ENCODE results near the gene CDK19. TPM values are rescaled to one million over a fixed set of nuclear protein-coding genes. Genes with fewer than 3 reads are reported as not detected.

CDK19 gene
- total RNA-seq, 1 experiment from 2014 or later, result 11.7 TPM

- ChIA-PET CTCF (no interaction called here), POLR2A (no interaction called here)
- no peaks in the 10 kb centered on the region for H3K27me3 Mint-ChIP-seq (ENCODE audit: low read depth)
- DNase-seq (ENCODE audit: low spot score) (no peak), ATAC-seq (no peak)
- no peak overlapping the region for H3K4me3 Mint-ChIP-seq
- no peaks in the 10 kb centered on the region for H3K36me3 Mint-ChIP-seq
- peak overlapping the region; percentile 21; the same call in 1 of the 2 replicates for H3K27ac Mint-ChIP-seq
- H3K4me1 Mint-ChIP-seq, result peaks cover 19% of the 10 kb centered on the region
- TF ChIP-seq ELF4 (CRISPR knock-in tag; IDR thresholded peaks at IDR 0.05; ENCODE audit: low read depth) (no peak), NR1H2 (CRISPR knock-in tag; IDR thresholded peaks at IDR 0.05) (no peak), ZBTB43 (CRISPR knock-in tag; IDR thresholded peaks at IDR 0.05) (no peak), NFE2L1 (CRISPR knock-in tag; IDR thresholded peaks at IDR 0.05) (no peak), SOX15 (CRISPR knock-in tag; IDR thresholded peaks at IDR 0.05) (no peak), CTCF (IDR thresholded peaks at IDR 0.05) (no peak), SMAD3 (CRISPR knock-in tag; IDR thresholded peaks at IDR 0.05; ENCODE audit: borderline replicate concordance) (no peak), IRF2 (CRISPR knock-in tag; IDR thresholded peaks at IDR 0.05; ENCODE audit: borderline replicate concordance, low read depth) (no peak), PREB (CRISPR knock-in tag; IDR thresholded peaks at IDR 0.05; ENCODE audit: borderline replicate concordance) (no peak), TEAD1 (CRISPR knock-in tag; IDR thresholded peaks at IDR 0.05) (no peak), ZNF425 (CRISPR knock-in tag; conservative IDR thresholded peaks at IDR 0.05) (no peak)
- no peaks in the 10 kb centered on the region for H3K9me3 Mint-ChIP-seq
Observed at GRCh38 chr6:110655821-110656220, 159.4 kb downstream of the CDK19 start.

GRCh38 chr6:110654096-110654820 is 161.0 kb downstream of the CDK19 start:
- no peak for ATAC-seq
- Mint-ChIP-seq H3K36me3 (no peaks in the 10 kb centered on the region), H3K4me1 (peaks cover 19% of the 10 kb centered on the region), H3K27me3 (ENCODE audit: low read depth) (no peaks in the 10 kb centered on the region), H3K9me3 (no peaks in the 10 kb centered on the region), H3K27ac (peak overlapping the region; percentile 23; the same call in 1 of the 2 replicates), H3K4me3 (no peak overlapping the region)
- CTCF ChIA-PET, result no interaction called here
- POLR2A ChIA-PET, result no interaction called here
- DNase-seq (ENCODE audit: low spot score), result no peak
- no peak for TF ChIP-seq ERG (CRISPR knock-in tag; IDR thresholded peaks at IDR 0.05)
- no peak for TF ChIP-seq NR1H2 (CRISPR knock-in tag; IDR thresholded peaks at IDR 0.05)
- TF ChIP-seq RORB (CRISPR knock-in tag; IDR thresholded peaks at IDR 0.05), result no peak
- no peak for TF ChIP-seq ATF3 (CRISPR knock-in tag; conservative IDR thresholded peaks at IDR 0.05)
- no peak for TF ChIP-seq ATF6 (CRISPR knock-in tag; IDR thresholded peaks at IDR 0.05)
- no peak for TF ChIP-seq ATF1 (CRISPR knock-in tag; IDR thresholded peaks at IDR 0.05)
- no peak for TF ChIP-seq GABPB1 (CRISPR knock-in tag; IDR thresholded peaks at IDR 0.05)
- TF ChIP-seq ETV6 (CRISPR knock-in tag; IDR thresholded peaks at IDR 0.05), result no peak
- no peak for TF ChIP-seq NFYB (CRISPR knock-in tag; conservative IDR thresholded peaks at IDR 0.05; ENCODE audit: low read depth)
- TF ChIP-seq ZNF317 (CRISPR knock-in tag; IDR thresholded peaks at IDR 0.05; ENCODE audit: borderline replicate concordance, low read depth), result no peak
- TF ChIP-seq FOXP1 (CRISPR knock-in tag; IDR thresholded peaks at IDR 0.05; ENCODE audit: borderline replicate concordance), result no peak
- no peak for TF ChIP-seq SOX15 (CRISPR knock-in tag; IDR thresholded peaks at IDR 0.05)
- TF ChIP-seq HMGA2 (CRISPR knock-in tag; IDR thresholded peaks at IDR 0.05), result no peak
- TF ChIP-seq CTCF (IDR thresholded peaks at IDR 0.05), result no peak

All from WTC11 (cell line).